HEK293 (cell line): ENCODE measurements around the gene SMC6.

Experiments used
- EGR2 ChIP-seq: fragments of 450-650 bp; formaldehyde crosslinking; IDR thresholded peaks from 2 replicates; pipeline ENCODE4 v1.5.1; 2016; ENCODE audit warnings: low read depth, missing biosample characterization, missing genetic modification characterization
- ZNF48 ChIP-seq: fragments of 450-650 bp; formaldehyde crosslinking; IDR thresholded peaks from 2 replicates; pipeline ENCODE4 v1.5.1; 2016; ENCODE audit warnings: missing biosample characterization, missing genetic modification characterization
- TF ChIP-seq, protein P1 (sequence below): fragments of 450-650 bp; formaldehyde crosslinking; IDR thresholded peaks from 2 replicates; pipeline ENCODE4 v1.5.1; 2016; ENCODE audit warnings: missing biosample characterization, missing genetic modification characterization
- TF ChIP-seq, protein P2 (sequence below): fragments of 450-650 bp; formaldehyde crosslinking; IDR thresholded peaks from 2 replicates; pipeline ENCODE4 v1.5.1; 2016; ENCODE audit warnings: missing biosample characterization, missing genetic modification characterization, low read depth
- TF ChIP-seq, protein P3 (sequence below): fragments of 450-650 bp; formaldehyde crosslinking; IDR thresholded peaks from 2 replicates; pipeline ENCODE4 v1.5.1; 2016; ENCODE audit warnings: missing biosample characterization, missing genetic modification characterization

DNA sequence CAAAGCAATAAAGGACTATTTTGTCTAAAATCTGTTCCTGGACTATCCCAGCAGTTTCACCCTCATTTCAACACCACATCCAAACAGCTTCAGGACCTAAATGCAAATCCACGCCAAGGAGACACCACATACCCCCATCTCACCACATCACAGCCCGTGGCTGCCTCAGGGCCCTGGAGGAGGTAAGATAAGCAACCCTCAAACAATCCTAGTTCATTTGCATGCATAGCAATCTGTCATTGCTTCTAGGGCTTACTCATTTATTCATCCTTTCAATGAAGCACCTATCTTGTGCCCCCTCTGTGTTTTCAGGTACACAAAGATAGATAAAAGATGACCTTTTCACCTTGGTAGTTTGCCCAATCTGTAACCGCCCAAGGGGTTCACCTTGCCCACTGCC lies 126.6 kb downstream of the SMC6 start:
- TF ChIP-seq, protein P1, sequence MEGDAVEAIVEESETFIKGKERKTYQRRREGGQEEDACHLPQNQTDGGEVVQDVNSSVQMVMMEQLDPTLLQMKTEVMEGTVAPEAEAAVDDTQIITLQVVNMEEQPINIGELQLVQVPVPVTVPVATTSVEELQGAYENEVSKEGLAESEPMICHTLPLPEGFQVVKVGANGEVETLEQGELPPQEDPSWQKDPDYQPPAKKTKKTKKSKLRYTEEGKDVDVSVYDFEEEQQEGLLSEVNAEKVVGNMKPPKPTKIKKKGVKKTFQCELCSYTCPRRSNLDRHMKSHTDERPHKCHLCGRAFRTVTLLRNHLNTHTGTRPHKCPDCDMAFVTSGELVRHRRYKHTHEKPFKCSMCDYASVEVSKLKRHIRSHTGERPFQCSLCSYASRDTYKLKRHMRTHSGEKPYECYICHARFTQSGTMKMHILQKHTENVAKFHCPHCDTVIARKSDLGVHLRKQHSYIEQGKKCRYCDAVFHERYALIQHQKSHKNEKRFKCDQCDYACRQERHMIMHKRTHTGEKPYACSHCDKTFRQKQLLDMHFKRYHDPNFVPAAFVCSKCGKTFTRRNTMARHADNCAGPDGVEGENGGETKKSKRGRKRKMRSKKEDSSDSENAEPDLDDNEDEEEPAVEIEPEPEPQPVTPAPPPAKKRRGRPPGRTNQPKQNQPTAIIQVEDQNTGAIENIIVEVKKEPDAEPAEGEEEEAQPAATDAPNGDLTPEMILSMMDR (tag by site-specific recombination), result no peak
- TF ChIP-seq ZNF48 (tag by site-specific recombination) (no peak), EGR2 (tag by site-specific recombination) (no peak)
- TF ChIP-seq, protein P2, sequence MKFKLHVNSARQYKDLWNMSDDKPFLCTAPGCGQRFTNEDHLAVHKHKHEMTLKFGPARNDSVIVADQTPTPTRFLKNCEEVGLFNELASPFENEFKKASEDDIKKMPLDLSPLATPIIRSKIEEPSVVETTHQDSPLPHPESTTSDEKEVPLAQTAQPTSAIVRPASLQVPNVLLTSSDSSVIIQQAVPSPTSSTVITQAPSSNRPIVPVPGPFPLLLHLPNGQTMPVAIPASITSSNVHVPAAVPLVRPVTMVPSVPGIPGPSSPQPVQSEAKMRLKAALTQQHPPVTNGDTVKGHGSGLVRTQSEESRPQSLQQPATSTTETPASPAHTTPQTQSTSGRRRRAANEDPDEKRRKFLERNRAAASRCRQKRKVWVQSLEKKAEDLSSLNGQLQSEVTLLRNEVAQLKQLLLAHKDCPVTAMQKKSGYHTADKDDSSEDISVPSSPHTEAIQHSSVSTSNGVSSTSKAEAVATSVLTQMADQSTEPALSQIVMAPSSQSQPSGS (tag by site-specific recombination), result no peak
- TF ChIP-seq, protein P3, sequence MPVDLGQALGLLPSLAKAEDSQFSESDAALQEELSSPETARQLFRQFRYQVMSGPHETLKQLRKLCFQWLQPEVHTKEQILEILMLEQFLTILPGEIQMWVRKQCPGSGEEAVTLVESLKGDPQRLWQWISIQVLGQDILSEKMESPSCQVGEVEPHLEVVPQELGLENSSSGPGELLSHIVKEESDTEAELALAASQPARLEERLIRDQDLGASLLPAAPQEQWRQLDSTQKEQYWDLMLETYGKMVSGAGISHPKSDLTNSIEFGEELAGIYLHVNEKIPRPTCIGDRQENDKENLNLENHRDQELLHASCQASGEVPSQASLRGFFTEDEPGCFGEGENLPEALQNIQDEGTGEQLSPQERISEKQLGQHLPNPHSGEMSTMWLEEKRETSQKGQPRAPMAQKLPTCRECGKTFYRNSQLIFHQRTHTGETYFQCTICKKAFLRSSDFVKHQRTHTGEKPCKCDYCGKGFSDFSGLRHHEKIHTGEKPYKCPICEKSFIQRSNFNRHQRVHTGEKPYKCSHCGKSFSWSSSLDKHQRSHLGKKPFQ, result no peak
